Neural crest cell (in vitro differentiated cells): ENCODE data around the gene HEXD. TPM values are rescaled to one million over a fixed set of nuclear protein-coding genes. Genes with fewer than 3 reads are reported as not detected.
A peak's percentile ranks its signal among the peaks of the same experiment; 100 is the strongest.

Source experiments
- DNase-seq: peaks from one replicate; pipeline ENCODE4 v3.0.0; 2021; ENCODE audit warnings: low read depth, mixed read lengths, low spot score
- H3K27ac Mint-ChIP-seq: one replicate; pipeline ENCODE4 v1.8.0; 2021; ENCODE audit warnings: mild to moderate bottlenecking, mixed read lengths; ENCODE audit not compliant: unreplicated experiment
- H3K27me3 Mint-ChIP-seq: 2 replicates; pipeline ENCODE4 v1.8.0; 2021; ENCODE audit warnings: low read depth, mild to moderate bottlenecking, mixed read lengths
- H3K36me3 Mint-ChIP-seq: 2 replicates; pipeline ENCODE4 v1.8.0; 2021; ENCODE audit warnings: low read depth, mild to moderate bottlenecking, mixed read lengths
- H3K4me1 Mint-ChIP-seq: 2 replicates; pipeline ENCODE4 v1.8.0; 2021; ENCODE audit warnings: mixed read lengths
- H3K4me3 Mint-ChIP-seq: one replicate; pipeline ENCODE4 v1.8.0; 2021; ENCODE audit warnings: mild to moderate bottlenecking, mixed read lengths
- H3K9me3 Mint-ChIP-seq: 2 replicates; pipeline ENCODE4 v1.8.0; 2021; ENCODE audit warnings: mixed read lengths
- CTCF ChIP-seq: fragments of 200-600 bp; sonication (generic); conservative IDR thresholded peaks from 2 replicates; pipeline ENCODE4 v1.5.0; 2021; ENCODE audit warnings: antibody characterized with exemption, mild to moderate bottlenecking
- total RNA-seq: library from RNA; stranded (reverse); gene quantifications from 2 replicates; pipeline ENCODE4 v1.2.1, GENCODE V29; 2021

HEXD gene
- total RNA-seq, 1 donor from 2014 or later, result 48.5 TPM

- TF ChIP-seq CTCF, result no peak
- Mint-ChIP-seq H3K27me3 (no peaks in the 10 kb centered on the region), H3K4me3 (no peak overlapping the region), H3K27ac (peak overlapping the region; percentile 67), H3K36me3 (peaks cover 2% of the 10 kb centered on the region), H3K4me1 (peaks cover 12% of the 10 kb centered on the region), H3K9me3 (no peaks in the 10 kb centered on the region)
- no peak for DNase-seq
Measured at GRCh38 chr17:82415336-82415735, 2.8 kb upstream of the HEXD start.

GRCh38 chr17:82415786-82416185 lies 2.4 kb upstream of the HEXD start:
- DNase-seq, result no peak
- Mint-ChIP-seq H3K27ac (peak overlapping the region; percentile 67), H3K27me3 (no peaks in the 10 kb centered on the region), H3K4me1 (peaks cover 12% of the 10 kb centered on the region), H3K4me3 (peak overlapping the region; percentile 34), H3K9me3 (no peaks in the 10 kb centered on the region), H3K36me3 (peaks cover 3% of the 10 kb centered on the region)
- TF ChIP-seq CTCF, result no peak

GRCh38 chr17:82416264-82416663 lies 1.9 kb upstream of the HEXD start:
- TF ChIP-seq CTCF, result no peak
- no peak for DNase-seq
- H3K4me1 Mint-ChIP-seq, result peaks cover 12% of the 10 kb centered on the region
- no peak overlapping the region for H3K27ac Mint-ChIP-seq
- peaks cover 8% of the 10 kb centered on the region for H3K36me3 Mint-ChIP-seq
- H3K4me3 Mint-ChIP-seq, result no peak overlapping the region
- no peaks in the 10 kb centered on the region for H3K9me3 Mint-ChIP-seq
- H3K27me3 Mint-ChIP-seq, result no peaks in the 10 kb centered on the region

DNA sequence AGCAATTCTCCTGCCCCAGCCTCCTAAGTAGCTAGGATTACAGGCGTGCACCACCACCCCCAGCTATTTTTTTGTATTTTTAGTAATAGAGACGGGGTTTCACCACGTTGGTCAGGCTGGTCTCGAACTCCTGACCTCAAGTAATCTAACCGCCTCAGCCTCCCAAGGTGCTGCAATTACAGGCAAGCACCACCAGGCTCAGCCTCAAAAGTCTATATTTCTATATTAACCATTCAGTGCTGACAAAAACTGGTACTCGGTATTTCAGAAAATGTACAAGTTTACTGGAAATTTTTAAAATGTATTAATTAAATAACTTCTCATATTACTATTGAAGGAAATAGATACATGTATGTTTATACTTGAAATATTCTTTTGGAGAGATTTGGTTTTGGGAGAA lies 1.4 kb upstream of the HEXD start:
- peak overlapping the region; percentile 38 for H3K4me3 Mint-ChIP-seq
- no peak overlapping the region for H3K27ac Mint-ChIP-seq
- peaks cover 12% of the 10 kb centered on the region for H3K4me1 Mint-ChIP-seq
- no peaks in the 10 kb centered on the region for H3K27me3 Mint-ChIP-seq
- TF ChIP-seq CTCF, result peak; percentile 47
- peaks cover 12% of the 10 kb centered on the region for H3K36me3 Mint-ChIP-seq
- H3K9me3 Mint-ChIP-seq, result no peaks in the 10 kb centered on the region
- DNase-seq, result no peak

DNA sequence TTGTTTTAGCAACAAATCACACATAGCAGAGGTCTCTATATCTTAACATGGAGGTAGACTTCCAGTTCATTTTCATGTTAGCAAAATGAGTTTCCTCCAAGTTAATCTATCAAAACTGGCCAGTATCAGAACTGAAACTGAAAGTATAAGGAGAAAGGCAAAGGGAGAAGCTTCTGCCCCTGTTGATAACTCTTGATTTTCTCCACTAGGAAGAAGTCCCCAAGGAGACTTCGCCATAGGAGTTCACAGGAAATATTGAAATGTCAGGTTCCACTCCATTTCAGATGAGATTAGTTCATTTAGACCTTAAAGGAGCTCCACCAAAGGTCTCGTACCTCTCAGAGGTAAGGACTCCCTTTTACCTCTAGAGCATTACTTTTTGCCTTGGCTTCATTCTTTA lies 1.4 kb downstream of the HEXD start:
- Mint-ChIP-seq H3K9me3 (peaks cover 3% of the 10 kb centered on the region), H3K4me1 (peaks cover 10% of the 10 kb centered on the region), H3K27me3 (no peaks in the 10 kb centered on the region), H3K36me3 (peaks cover 25% of the 10 kb centered on the region), H3K4me3 (peak overlapping the region; percentile 86), H3K27ac (no peak overlapping the region)
- TF ChIP-seq CTCF, result no peak
- DNase-seq, result no peak
